ENCODE results near the gene NME4. TPM values are rescaled to one million over a fixed set of nuclear protein-coding genes. Genes with fewer than 3 reads are reported as not detected.

The NME4 gene
- polyA plus RNA-seq, 1 donor (not counting 4 experiments of a cell fraction or from before 2014, with no cell fraction given): 141 TPM

DNA sequence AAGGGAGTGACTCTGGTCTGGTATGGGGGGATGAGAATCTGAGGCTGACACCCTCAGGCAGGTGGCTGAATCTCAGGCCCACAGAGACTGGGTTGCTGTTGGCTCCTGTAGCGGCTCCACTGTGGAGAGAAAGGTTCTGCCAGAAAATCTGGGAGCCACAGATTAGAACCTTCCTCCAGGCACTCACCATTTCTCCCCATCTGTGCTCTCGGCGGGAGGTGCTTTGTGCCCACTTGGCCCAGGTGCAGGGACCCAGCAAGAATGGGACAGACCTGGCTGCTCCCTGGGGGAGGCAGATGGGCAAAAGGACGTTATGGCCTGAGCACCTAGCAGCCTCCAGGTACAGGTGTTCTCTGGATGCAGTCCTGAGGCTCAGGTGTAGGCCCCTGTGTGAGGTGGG lies 48.6 kb downstream of the NME4 start:
- Histone ChIP-seq H4K20me1 (ENCODE audit: control insufficient read depth, extremely low read depth, insufficient read depth, low read length) (peaks cover 3% of the 10 kb centered on the region), H3K9me3 (ENCODE audit: control insufficient read depth, low read depth, low read length) (no peaks in the 10 kb centered on the region), H3K27me3 (ENCODE audit: control insufficient read depth, extremely low read depth, insufficient read depth, low read length) (no peaks in the 10 kb centered on the region), H3K4me2 (ENCODE audit: control insufficient read depth, extremely low read depth, insufficient read depth, low read depth, low read length) (no peak overlapping the region), H3K4me1 (ENCODE audit: control insufficient read depth, extremely low read depth, insufficient read depth, low read length) (no peaks in the 10 kb centered on the region), H3K4me3 (ENCODE audit: control insufficient read depth in 2 of 3, extremely low read depth in 1 of 3, insufficient read depth in 2 of 3, low read depth in 1 of 3, low read length in 3 of 3) (no peak overlapping the region), H2AFZ (ENCODE audit: control insufficient read depth, low read length) (no peak overlapping the region), H3K9ac (ENCODE audit: control insufficient read depth, extremely low read depth, insufficient read depth, low read length) (no peak overlapping the region), H3K36me3 (ENCODE audit: control insufficient read depth in 2 of 2, extremely low read depth in 1 of 2, insufficient read depth in 2 of 2, low read length in 2 of 2) (peaks cover 1 to 3% of the 10 kb centered on the region in 2 experiments), H3K27ac (ENCODE audit: control insufficient read depth, insufficient read depth, low read length) (no peak overlapping the region), H3K9me1 (ENCODE audit: control insufficient read depth, extremely low read depth, insufficient read depth, low read length) (no peaks in the 10 kb centered on the region), H3K79me2 (ENCODE audit: control insufficient read depth, insufficient read depth, low read length) (peaks cover 32% of the 10 kb centered on the region)
- no peak for DNase-seq (ENCODE audit: low read depth, low spot score)
- no peak for TF ChIP-seq EZH2 (IDR thresholded peaks at IDR 0.05; ENCODE audit: low read length)
- TF ChIP-seq, protein P1, sequence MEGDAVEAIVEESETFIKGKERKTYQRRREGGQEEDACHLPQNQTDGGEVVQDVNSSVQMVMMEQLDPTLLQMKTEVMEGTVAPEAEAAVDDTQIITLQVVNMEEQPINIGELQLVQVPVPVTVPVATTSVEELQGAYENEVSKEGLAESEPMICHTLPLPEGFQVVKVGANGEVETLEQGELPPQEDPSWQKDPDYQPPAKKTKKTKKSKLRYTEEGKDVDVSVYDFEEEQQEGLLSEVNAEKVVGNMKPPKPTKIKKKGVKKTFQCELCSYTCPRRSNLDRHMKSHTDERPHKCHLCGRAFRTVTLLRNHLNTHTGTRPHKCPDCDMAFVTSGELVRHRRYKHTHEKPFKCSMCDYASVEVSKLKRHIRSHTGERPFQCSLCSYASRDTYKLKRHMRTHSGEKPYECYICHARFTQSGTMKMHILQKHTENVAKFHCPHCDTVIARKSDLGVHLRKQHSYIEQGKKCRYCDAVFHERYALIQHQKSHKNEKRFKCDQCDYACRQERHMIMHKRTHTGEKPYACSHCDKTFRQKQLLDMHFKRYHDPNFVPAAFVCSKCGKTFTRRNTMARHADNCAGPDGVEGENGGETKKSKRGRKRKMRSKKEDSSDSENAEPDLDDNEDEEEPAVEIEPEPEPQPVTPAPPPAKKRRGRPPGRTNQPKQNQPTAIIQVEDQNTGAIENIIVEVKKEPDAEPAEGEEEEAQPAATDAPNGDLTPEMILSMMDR (optimal IDR thresholded peaks at IDR 0.05 in 1 of 3, IDR thresholded peaks at IDR 0.05 in 1 of 3, conservative IDR thresholded peaks at IDR 0.05 in 1 of 3; ENCODE audit: extremely low read depth in 1 of 3, insufficient read depth in 2 of 3, low read length in 3 of 3): no peak
- dilution Hi-C loops (cut with MboI; ENCODE audit: extremely low pct_ligation_motif_present, low sequenced_read_pairs): no loop called here
- FAIRE-seq: no peak

Small RNAs within 50 kb of the gene (small RNA-seq; reads per million reads assigned to genes)
- gene RF00019 (ENCODE audit: insufficient read length in 3 of 3, low read depth in 3 of 3, low replicate concordance in 1 of 3): 0 reads per million in 3 experiments

Other genes with a start within 250 kb of the NME4 start
- gene HBZ, start 244.6 kb upstream of the NME4 start, polyA plus RNA-seq: not detected in 3 replicates
- not detected in 3 replicates for gene HBM, start 231.2 kb upstream of the NME4 start, polyA plus RNA-seq
- gene HBA2, start 224.3 kb upstream of the NME4 start, polyA plus RNA-seq: 0.26 TPM in 1 of 3 replicates, not detected in the others
- gene HBA1, start 220.5 kb upstream of the NME4 start, polyA plus RNA-seq: 0.24 TPM in 1 of 3 replicates, not detected in the others
- 0.13 to 0.89 TPM (median 0.20 TPM) in 3 replicates for gene HBQ1, start 216.7 kb upstream of the NME4 start, polyA plus RNA-seq
- 23.7 to 31.2 TPM (median 31.0 TPM) in 3 replicates for gene LUC7L, start 167.8 kb upstream of the NME4 start, polyA plus RNA-seq
- gene FAM234A, start 162.4 kb upstream of the NME4 start, polyA plus RNA-seq: 18.3 to 37.2 TPM (median 18.4 TPM) in 3 replicates
- 0.05 TPM in 2 of 3 replicates, not detected in the other for gene RGS11, start 121.3 kb upstream of the NME4 start, polyA plus RNA-seq
- gene ARHGDIG, start 116.6 kb upstream of the NME4 start, polyA plus RNA-seq: 0.14 to 0.17 TPM in 2 of 3 replicates, not detected in the other
- 0.18 to 0.46 TPM (median 0.42 TPM) in 3 replicates for gene PDIA2, start 114.0 kb upstream of the NME4 start, polyA plus RNA-seq
- 8.8 to 13.3 TPM (median 11.4 TPM) in 3 replicates for gene AXIN1, start 44.5 kb upstream of the NME4 start, polyA plus RNA-seq
- 115 to 142 TPM (median 128 TPM) in 3 replicates for gene MRPL28, start 26.7 kb upstream of the NME4 start, polyA plus RNA-seq
- gene PGAP6, start 15.2 kb upstream of the NME4 start, polyA plus RNA-seq: 25.5 to 47.7 TPM (median 46.7 TPM) in 3 replicates
- 14.2 to 28.1 TPM (median 18.8 TPM) in 3 replicates for gene DECR2, start 4.7 kb downstream of the NME4 start, polyA plus RNA-seq
- gene RAB11FIP3, start 28.4 kb downstream of the NME4 start, polyA plus RNA-seq: 6.0 to 10.0 TPM (median 6.4 TPM) in 3 replicates
- 7.9 to 15.1 TPM (median 10.7 TPM) in 3 replicates for gene CAPN15, start 130.5 kb downstream of the NME4 start, polyA plus RNA-seq
- not detected in 3 replicates for gene PRR35, start 163.2 kb downstream of the NME4 start, polyA plus RNA-seq
- 0.09 to 0.22 TPM (median 0.10 TPM) in 3 replicates for gene NHLRC4, start 169.8 kb downstream of the NME4 start, polyA plus RNA-seq
- gene PIGQ, start 172.8 kb downstream of the NME4 start, polyA plus RNA-seq: 11.2 to 23.3 TPM (median 16.7 TPM) in 3 replicates
- gene RAB40C, start 192.9 kb downstream of the NME4 start, polyA plus RNA-seq: 4.0 to 12.3 TPM (median 4.2 TPM) in 3 replicates
- 0.01 to 0.04 TPM in 2 of 3 replicates, not detected in the other for gene WFIKKN1, start 233.8 kb downstream of the NME4 start, polyA plus RNA-seq
- gene METTL26, start 239.1 kb downstream of the NME4 start, polyA plus RNA-seq: 46.9 to 65.8 TPM (median 49.4 TPM) in 3 replicates
- 5.9 to 14.5 TPM (median 8.1 TPM) in 3 replicates for gene MCRIP2, start 244.6 kb downstream of the NME4 start, polyA plus RNA-seq